Measurements from ENCODE around the gene STK4. TPM values are rescaled to one million over a fixed set of nuclear protein-coding genes. Genes with fewer than 3 reads are reported as not detected.

The STK4 gene
- total RNA-seq, 2 donors from 2014 or later, result 28.9 to 29.9 TPM

DNA sequence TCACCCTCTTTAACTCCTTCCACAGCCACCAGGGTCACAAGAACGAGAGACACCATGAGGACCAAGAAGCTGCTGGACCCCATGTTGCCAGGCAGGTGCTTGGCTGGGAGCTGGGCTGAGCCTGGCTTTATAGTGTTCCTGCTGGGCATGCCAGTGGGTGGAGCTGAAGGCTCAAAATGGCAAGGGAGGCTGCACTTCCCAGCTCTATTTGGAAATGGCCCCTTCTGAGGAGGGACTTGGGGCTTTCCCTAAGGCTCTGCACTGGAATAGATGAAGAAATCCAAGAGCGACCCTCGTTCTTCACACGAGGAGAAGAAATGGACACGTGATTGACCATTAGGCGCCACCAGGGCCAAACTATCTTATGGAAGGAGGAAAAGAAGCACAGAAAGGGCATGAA lies 158.1 kb downstream of the STK4 start, which contains the start of gene WFDC12:
Gene WFDC12 (minus strand): TSS at position 101 of the 400 bp plus-strand sequence. CDS start 18 bp downstream, at position 83.
- H3K36me3 ChIP-seq, result no peaks in the 10 kb centered on the region

DNA sequence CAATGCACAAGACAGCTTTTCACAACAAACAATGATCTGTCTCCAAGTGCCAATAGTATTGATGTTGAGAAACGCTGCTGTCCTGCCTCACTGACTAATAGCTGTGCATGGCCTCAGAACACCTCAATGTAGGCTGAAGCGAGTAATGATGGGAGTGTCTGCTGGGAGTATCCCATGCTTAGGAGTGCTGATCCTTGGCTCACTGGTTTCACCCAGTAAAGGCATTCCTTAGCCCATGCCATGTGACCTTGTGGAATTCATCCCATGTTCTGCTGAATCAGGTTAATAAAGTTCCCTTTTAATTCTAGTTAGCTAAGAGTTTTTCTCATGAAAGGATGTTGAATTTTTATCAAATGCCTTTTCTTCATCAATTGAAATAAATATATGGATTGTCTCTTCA lies 161.8 kb downstream of the STK4 start:
- TF ChIP-seq, protein P1, sequence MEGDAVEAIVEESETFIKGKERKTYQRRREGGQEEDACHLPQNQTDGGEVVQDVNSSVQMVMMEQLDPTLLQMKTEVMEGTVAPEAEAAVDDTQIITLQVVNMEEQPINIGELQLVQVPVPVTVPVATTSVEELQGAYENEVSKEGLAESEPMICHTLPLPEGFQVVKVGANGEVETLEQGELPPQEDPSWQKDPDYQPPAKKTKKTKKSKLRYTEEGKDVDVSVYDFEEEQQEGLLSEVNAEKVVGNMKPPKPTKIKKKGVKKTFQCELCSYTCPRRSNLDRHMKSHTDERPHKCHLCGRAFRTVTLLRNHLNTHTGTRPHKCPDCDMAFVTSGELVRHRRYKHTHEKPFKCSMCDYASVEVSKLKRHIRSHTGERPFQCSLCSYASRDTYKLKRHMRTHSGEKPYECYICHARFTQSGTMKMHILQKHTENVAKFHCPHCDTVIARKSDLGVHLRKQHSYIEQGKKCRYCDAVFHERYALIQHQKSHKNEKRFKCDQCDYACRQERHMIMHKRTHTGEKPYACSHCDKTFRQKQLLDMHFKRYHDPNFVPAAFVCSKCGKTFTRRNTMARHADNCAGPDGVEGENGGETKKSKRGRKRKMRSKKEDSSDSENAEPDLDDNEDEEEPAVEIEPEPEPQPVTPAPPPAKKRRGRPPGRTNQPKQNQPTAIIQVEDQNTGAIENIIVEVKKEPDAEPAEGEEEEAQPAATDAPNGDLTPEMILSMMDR (IDR thresholded peaks at IDR 0.05), result no peak
- no peak for DNase-seq
- H3K9ac ChIP-seq (ENCODE audit: low read depth in 2 of 2, low read length in 2 of 2), result no peak overlapping the region

More for the DNA sequence above, 158.1 kb downstream of the STK4 start, which contains the start of gene WFDC12:
- Histone ChIP-seq H3K9me3 (no peaks in the 10 kb centered on the region), H3K4me1 (no peaks in the 10 kb centered on the region), H3K4me3 (no peak within 1 kb of the TSS), H3K9ac (ENCODE audit: low read depth in 2 of 2, low read length in 2 of 2) (no peak within 1 kb of the TSS), H3K27me3 (no peaks in the 10 kb centered on the region), H3K27ac (no peak within 1 kb of the TSS)
- TF ChIP-seq, protein P1 (IDR thresholded peaks at IDR 0.05), result no peak
- DNase-seq, result no peak
- intact Hi-C loops (cut with DNase I), result no loop called here

More for the DNA sequence above, 161.8 kb downstream of the STK4 start:
- Histone ChIP-seq H3K4me3 (no peak overlapping the region), H3K9me3 (no peaks in the 10 kb centered on the region), H3K36me3 (no peaks in the 10 kb centered on the region), H3K27ac (no peak overlapping the region), H3K4me1 (no peaks in the 10 kb centered on the region), H3K27me3 (no peaks in the 10 kb centered on the region)
- intact Hi-C loops (cut with DNase I), result no loop called here

Other genes starting within 250 kb of the STK4 start
- under 1 TPM; 0.21 to 0.27 TPM for gene KCNK15, start 220.6 kb upstream of the STK4 start, total RNA-seq
- under 1 TPM; 0.64 to 0.74 TPM for gene RIMS4, start 156.0 kb upstream of the STK4 start, total RNA-seq
- gene YWHAB, start 80.8 kb upstream of the STK4 start, total RNA-seq, result 100 to 1,000 TPM; 256 to 282 TPM
- gene PABPC1L, start 56.5 kb upstream of the STK4 start, total RNA-seq, result 10 to 100 TPM; 11.5 to 36.3 TPM
- 10 to 100 TPM; 16.5 to 29.9 TPM for gene TOMM34, start 6.1 kb upstream of the STK4 start, total RNA-seq
- gene KCNS1, start 134.6 kb downstream of the STK4 start, total RNA-seq, result under 1 TPM in 1 of 2 donors, not detected in 1; 0.17 TPM
- gene WFDC5, start 148.7 kb downstream of the STK4 start, total RNA-seq, result not detected
- gene WFDC12, start 158.0 kb downstream of the STK4 start, total RNA-seq, result not detected
- 100 to 1,000 TPM in 1 of 2 donors, 10 to 100 TPM in 1; 93.4 to 262 TPM for gene PI3, start 208.4 kb downstream of the STK4 start, total RNA-seq
- gene SEMG1, start 240.5 kb downstream of the STK4 start, total RNA-seq, result 1 to 10 TPM in 1 of 2 donors, under 1 TPM in 1; 0.42 to 1.0 TPM

Data from colonic mucosa (tissue), 4 donors.